NCI-H1694 treated with DMSO at 0.1 percent for 48 hours (cell line): Measurements from ENCODE around the gene MAPK9.
A peak's percentile ranks its signal among the peaks of the same experiment; 100 is the strongest.

Experiments
- DNase-seq: peaks from one replicate; lab custom pipeline; 2025; lab: John Stamatoyannopoulos, UW

The MAPK9 gene

DNA sequence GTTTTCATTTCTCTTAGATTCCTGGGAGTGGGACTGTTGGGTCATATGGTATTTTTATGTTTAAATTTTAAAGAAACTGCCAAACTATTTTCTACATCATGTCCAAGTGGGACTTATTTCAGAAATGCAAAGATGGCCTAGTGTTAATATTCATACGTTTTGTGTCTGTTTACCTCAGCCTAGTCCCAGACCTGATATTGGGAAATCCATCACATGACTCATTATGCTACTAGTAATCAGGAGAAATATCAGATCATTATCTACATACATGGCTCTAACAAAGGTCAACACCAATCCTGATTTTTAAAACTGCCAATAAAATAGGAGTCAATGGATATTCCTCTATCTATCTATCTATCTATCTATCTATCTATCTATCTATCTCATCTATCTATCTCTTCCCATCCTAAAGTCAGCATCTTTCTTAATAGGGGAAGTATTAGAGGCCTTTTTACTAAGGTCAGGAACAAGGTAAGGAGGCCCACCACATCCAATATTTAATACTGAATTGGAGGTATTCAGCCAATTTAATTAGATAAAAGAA lies 87.5 kb downstream of the MAPK9 start:
- no peak for DNase-seq

DNA sequence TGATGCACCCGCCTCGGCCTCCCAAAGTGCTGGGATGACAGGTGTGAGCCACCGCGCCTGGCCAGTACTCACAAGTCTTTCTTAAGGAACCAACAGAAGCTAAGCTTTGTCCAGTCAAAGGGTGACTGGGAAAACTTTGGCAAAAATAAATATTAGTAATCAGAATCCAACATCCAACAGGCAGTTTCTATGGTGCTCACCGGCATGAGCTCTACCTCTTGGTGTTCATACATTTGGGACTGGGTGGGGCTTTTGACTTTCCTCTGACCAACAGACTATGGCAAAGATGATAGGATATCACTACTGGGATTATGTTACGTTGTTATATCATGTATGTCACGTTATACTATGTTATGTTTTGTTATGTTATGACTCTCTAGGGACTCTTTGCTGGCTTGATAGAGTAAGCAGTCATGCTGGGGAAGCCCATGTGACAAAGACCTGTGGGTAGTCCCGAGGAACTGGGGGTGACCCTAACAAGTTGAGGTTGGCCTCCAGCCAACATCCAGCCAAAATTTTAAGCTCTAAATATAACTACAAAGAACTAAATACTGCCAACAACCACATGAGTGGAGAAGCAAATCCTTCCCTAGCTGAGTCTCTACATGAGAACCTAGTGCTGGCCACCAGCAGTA lies 88.8 kb downstream of the MAPK9 start:
- DNase-seq = no peak

DNA sequence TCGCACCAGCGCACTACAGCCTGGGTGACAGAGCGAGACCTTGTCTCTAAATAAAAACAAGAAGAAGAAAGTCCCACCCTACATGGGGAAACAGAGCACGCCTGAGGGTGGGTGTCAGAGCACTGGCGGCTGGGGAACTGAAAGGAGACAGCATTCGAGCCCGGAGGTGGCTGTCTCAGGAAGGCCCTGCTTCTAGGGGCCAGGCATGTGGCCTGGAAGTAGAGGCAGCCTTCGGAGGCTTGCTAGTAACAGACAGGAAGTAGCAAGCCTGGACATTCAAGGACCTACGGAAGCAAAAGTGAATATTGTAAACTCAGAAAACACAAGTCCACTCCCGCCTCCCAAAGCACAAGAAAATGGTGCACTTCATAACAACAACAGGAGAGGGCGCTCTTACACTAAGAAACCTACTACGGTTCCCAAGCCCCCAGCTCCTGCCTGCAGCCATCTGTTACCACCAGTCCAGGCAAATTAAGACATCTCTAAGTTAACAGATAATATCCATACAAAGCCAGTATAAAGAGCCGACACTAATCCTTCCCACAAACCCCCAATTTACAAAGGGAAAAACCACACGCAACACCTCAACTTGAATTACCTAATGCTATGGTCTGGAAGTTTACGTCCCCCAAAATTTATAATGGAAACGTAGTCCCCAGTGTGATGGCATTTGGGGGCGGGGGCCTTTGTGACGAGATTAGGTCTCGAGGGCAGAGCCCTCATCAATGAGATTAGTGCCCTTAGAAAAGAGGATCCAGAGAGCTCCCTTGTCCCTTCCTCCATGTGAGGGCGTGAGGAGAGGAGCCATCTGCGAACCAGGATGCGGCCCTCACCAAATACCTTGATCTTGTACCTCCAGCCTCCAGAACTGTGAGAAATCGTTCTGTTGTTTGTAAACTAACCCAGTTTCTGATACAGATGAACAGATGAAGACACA lies 90.6 kb downstream of the MAPK9 start:
- DNase-seq = peak; percentile 12

DNA sequence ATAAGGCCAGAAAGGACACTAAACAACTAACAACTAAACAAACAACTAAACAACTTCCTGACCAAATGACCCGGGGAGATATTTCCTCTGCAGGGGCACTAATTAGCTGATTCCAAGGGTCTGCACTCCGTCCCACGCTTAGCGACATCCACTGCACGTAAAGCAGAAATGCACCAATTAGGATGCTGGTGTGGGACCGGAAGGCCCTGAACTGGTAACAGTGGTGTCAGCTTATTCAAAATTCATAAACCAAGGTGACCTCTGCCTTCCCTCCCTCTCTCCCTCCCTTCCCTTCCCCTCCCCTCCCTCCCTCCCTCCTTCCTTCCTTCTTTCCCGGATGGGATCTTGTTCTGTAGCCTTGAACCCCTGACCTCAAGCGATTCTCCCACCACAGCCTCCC lies 92.5 kb downstream of the MAPK9 start:
- DNase-seq = no peak

DNA sequence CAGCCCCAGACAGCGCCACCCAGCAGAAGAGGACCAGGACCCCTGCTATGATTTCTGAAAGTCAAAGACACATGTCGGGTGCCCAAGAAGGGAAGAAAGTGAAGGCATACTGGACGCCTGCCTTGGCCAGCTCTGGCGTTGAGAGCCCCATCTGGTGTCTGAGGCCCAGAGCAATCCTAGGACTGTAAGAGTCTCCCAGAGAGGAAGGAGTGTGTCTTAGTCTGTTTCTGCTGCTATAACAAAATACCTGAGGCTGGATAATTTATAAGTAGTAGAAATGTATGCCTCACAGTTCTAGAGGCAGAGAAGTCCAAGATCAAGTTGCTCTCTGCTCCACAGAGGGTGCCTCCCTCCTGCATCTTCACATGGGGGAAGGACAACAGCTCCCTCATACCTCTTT lies 93.7 kb downstream of the MAPK9 start:
- DNase-seq = no peak

DNA sequence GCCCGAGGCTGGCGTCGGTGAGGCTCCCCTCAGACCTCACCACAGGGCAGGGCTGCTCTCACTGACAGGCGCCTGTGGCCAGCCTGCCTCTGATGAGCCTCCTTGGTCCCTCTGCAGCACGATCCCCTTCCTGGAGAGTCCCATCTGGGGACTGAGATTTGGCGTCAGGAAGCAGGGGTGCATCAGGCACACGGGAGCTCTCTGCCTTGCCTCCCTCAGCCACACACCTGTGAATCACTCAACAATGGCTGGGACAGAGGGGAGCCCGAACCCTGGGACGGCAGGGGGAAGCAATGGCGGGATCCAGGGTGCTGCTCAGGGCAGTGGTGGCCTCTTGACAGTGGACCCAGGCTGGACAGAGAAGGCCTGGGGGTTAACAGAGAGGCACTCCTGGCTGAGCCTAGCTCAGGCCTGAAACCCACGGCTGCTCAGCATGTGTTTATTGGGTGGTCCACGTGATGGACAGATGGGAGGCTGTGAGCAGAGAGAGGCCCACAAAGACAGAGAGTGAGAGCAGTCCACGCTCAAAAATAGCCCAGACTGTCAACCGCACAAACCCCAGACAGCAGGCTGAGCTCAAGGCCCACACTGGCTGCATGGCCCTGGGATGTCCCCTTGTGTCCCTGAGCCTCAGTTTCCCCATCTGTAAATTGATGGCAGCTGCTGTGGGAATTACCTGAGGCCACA lies 94.7 kb downstream of the MAPK9 start:
- no peak for DNase-seq

DNA sequence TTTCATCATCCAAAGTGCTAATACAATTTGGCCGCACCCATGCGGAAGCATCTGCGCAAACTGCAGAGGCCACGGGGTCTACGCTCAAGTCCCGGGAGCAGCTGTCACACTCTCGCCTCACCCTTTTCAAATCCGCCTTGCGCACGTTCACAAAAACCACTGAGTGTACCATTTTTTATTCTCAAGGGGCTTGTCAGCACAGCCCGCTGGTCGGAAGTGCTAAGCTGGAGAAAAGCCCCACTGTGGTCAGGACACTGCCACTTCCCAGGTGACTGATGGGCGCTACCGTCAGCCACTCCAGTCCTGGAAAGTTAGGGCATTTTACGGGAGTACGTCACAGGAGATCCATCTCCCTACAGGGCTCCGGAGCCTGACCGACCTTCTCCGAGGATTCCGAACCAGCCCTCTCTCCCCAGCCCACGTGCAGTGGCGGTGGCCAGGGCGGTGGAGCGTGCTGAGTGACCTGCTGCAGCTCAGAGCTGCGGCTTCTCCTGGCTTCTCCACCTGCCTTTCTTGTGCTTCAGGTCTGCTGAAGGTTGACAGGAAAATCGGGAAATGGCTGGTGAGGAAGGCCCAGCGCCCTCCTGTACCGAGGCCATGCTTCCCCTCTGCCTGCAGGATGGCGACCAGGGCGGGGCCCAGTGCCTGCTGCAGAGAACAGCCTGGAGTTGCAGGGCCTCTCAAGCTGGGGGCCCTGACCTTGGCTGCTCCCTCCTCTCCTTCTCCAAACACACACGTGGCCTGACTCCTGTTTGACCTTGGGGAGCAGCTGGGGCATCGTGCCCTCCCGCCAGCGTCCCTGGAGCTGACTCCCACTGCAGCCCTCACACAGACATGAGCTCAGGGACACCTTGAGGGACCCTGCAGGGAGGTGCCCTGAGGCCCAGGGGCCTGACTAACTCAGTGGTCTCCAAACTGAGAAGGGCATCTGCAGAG lies 97.2 kb downstream of the MAPK9 start:
- no peak for DNase-seq

DNA sequence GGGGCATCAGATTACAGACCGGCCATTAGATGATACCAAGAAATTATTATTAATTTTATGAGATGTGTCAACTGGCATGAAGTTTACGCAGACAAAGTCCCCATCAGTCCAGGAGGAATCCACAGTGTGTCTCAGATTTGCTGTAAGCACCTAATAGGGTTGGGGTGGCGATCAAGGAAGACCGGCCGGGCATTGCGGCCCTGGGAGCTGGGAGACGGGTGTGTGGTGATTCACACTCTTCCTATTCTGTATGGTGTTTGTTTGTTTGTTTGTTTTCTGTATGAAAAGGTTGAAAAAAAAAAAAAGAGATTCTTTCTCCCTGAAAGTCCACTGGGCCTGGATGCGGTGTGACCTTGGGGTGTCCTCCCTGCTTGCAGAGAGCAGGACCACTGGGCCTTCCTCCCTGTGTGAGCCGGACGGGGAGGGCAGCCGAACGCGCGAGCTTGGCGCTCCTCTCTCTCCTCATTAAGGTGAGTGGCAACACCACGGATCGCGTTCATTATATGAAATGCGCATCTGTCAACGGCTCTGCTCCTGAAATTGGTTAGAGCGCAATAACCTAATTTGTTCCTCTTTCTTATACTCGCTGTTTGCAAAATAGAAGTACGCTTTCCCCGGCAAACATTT lies 98.0 kb downstream of the MAPK9 start:
- DNase-seq = no peak

DNA sequence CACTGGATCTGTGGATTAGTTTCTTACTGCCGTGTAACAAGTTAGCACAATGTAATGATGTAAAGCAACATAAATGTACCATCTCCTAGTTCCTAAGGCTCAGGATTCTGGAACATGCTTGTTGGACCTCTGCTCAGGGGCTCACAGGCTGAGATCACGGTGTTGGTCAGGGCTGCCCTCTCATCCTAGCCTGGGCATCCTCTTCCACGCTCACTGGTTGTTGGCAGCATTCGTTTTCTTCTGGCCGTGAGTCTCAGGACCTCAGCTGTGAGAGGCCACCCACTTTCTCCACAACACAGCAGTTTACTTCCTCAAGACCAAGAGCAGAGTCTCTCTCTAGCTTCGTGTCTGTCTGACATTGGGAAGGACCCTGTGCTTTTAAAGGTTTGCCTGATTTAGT lies 100.2 kb downstream of the MAPK9 start:
- DNase-seq = no peak

DNA sequence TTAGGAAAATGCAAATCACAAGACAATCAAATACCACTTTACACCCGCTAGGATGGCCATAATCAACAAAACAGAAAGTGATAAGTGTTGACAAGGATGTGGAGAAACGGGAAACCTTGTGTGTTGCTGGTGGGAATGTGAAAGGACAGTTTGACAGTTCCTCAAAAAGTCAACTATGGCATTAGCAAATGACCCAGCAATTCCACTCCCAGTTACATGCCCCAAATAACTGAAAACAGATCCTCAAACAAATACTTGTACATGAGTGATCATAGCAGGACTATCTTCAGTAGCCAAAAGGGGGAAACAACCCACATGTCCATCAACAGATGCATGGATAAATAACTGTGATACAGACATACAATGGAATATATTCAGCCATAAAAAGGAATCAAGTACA lies 104.1 kb downstream of the MAPK9 start:
- DNase-seq = no peak
